GM21360 (cell line): ENCODE data around the gene RAB11FIP4.

Experiments
- ATAC-seq: cut with Tn5 transposase; IDR thresholded peaks from one replicate; pipeline ENCODE4 v1.9.1; 2021; ENCODE audit warnings: mild to moderate bottlenecking, moderate library complexity; ENCODE audit not compliant: unreplicated experiment

The RAB11FIP4 gene

GRCh38 chr17:31537565-31538011 is 146.1 kb downstream of the RAB11FIP4 start:
- ATAC-seq, result no peak

GRCh38 chr17:31538080-31538762 is 146.7 kb downstream of the RAB11FIP4 start:
- no peak for ATAC-seq

GRCh38 chr17:31540602-31541307 is 149.3 kb downstream of the RAB11FIP4 start:
- no peak for ATAC-seq

DNA sequence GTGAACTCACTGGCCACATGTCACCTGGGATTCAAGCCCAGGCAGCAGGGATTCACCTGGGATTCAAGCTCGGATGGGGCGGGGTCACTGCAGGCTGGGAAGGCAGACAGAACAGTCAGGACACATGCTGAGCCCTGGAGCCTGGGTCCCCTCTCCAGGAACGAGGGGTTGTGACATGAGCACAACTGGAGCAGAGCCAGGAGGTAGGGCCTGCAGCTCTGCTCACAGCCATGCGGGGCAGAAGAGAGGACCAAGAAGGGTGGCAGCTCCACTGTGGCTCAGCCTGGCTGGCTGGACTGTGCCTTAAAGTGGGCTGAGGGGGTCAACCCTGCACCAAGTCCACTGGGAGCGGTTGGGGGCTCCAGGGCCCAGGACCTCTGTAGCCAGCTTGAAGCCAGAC is 150.1 kb downstream of the RAB11FIP4 start:
- ATAC-seq, result no peak

- no peak for ATAC-seq
These were observed 152.7 kb downstream of the RAB11FIP4 start for GRCh38 chr17:31544186-31544585.

DNA sequence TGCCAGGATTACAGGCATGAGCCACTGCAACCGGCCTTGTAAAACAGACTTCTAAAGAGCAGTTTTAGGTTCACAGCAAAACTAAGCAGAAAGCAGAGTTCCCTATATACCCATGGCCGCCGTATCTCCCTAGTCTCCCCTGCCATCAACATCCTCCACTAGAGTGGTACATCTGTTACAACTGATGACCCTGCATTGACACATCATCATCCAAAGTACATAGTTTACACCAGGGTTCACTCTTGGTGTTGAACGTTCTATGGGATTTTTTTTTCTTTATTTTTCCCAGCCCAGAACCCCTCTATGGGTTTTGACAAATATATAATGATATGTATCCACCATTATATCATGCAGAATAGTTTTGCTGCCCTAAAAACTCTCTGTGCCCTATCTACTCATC is 155.2 kb downstream of the RAB11FIP4 start:
- no peak for ATAC-seq

GRCh38 chr17:31548709-31549108 is 157.2 kb downstream of the RAB11FIP4 start:
- ATAC-seq, result no peak

- ATAC-seq, result no peak
These were observed 157.6 kb downstream of the RAB11FIP4 start for GRCh38 chr17:31549121-31549524.

DNA sequence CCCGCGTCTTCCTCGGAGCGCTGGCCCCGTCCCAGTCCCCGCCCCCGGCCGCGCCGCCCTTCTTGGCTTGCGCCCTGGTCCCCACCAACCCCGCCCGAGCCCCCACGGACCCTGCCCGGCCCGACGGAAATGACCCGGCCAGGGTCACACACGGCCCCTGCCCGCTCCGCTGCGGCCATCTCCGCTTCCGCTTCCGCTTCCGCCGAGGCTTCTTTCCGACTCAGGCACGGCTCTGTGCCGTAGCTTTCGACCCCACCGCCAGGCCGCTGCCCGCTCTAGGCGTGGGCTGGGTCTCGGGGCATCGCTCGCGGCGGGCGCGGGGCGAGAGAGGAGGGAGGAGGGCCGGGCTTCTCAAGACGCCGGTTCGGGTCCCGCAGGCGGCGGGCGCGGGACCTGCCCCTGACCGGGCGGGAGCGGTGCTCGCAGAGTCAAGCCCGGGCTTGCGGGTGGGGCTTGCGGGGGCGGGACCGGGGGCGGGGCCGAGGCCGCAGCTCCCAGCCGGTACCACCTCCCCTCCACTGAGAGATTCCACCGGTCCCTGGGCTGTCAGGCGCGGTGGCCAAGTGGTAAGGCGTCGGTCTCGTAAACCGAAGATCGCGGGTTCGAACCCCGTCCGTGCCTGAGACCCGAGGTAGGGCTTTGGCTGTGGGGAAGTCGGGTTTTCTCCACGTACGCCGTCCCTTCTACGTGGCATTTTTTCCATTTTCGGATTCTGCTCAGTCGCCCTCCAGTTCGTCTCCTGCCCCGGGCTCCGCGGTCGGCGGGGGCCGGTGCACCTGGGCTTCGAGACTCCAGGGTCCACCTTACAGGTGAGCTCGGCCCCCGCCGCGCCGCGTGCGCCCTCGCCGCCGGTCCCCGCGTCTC is 158.3 kb downstream of the RAB11FIP4 start:
- ATAC-seq, result peak; percentile 71

GRCh38 chr17:31550389-31551056 is 159.0 kb downstream of the RAB11FIP4 start:
- no peak for ATAC-seq

DNA sequence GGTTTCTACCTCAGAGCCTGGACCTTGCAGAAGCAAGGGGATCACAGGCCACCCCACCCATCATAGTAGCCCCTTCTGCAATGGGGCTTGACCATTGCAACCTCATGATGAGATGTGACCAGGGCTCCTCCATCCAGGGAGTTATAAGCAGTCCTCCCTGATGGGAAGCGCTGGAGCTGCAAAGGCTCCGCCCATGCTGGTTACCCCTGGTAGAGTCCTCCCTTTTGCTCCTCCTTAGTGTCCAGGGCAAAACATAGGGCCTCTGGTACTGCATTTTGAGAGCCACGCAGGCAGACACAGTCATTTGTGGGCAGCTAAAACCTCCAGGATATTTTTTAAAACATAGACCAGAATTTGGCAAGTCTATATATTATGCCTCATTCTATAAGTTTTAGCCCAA is 161.1 kb downstream of the RAB11FIP4 start:
- no peak for ATAC-seq

DNA sequence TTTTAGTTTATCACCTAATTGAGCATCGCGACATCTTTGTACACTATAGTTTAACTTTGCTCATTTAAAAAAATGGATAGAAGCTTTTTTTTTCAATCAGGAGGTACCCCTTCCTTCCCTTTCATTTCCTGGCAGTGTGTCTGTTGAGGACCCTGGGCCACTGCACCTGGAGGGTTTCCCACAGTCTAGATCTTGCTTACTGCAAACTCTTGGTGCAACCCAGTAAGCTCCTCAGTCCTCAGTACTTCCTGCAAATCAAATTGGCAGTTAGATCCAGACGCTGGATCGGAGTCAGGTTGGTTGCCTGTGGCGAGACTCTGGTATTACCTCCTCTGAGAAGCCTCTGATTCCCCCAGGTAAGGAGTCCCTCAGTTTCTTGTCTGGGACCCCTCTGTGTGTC is 162.0 kb downstream of the RAB11FIP4 start:
- no peak for ATAC-seq

- ATAC-seq, result no peak
These were observed 163.5 kb downstream of the RAB11FIP4 start for GRCh38 chr17:31554930-31555329.

DNA sequence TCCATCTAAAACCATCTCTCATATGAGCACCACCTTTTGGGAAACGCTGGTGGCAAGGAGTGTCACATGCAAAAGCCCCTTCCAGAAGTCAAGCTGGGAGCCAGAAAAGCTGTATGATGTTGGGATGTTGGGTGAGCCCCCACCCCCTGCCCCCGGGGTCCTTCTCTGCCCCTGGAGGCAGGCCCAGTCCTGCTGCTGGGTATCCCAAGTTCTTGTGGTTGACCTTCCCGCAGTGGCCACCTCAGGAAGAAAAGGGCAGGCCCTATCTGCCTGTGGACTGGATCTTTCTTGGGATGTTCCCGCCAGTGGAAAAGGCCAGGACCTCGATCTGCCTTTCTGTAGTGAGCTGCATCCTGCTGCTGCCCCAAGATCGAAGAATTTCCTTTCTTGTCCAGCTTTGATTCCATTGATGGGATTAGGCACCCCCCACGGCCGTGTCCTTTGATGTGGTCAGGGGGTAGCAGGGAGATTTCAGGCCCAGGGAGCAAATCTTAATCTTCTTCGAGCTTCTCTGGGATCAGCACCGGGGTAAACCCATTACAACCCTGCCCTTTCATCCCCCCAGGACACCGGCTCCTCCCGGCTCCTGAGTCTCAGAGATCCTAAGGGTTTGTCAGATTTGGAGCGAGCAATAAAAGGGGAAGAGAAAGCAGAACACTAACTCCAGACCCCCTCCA is 165.6 kb downstream of the RAB11FIP4 start:
- no peak for ATAC-seq

GRCh38 chr17:31558748-31559583 is 167.5 kb downstream of the RAB11FIP4 start:
- ATAC-seq, result no peak

DNA sequence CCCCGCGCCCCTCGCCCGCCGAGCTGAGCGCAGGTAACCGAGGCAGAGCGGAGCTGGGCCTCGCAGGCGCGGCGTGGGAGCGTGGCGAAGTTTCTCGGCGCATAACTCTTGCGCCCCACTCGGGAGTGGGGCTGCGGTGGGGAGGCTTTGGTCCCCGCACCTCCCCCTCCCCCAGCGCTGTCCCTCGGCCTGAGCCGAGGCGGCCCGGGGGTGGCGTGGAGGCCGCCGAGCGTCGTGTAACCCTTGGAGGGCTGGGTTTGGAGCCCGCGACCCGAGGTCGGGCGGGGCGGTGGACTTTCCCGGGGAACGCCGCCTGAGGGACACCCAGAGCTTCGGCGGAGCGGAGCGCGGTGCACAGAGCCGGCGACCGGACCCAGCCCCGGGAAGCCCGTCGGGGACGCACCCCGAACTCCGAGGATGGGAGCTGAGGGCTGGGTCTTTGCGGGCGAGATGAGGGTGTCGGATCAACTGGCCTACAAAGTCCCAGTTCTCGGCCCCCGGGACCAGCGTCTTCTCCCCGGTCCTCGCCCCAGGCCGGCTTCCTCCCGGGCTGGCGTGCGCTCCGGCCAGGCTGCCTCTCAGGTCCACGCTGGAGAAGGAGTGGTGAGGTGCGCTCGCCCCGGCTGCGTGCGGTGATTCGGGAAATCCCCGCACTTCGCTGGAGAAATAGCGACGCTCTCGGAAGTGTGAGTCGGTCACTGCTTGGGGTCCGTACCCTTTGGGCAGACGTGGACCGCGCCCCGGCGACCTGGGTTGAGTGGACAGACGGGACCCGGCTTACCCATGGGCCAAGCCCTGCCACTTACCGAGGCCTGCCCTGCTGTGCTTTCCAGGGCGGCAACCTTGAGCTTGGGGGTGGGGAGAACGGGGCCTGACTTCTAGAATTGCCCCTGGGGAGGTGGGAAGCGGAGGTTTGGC is 168.4 kb downstream of the RAB11FIP4 start:
- no peak for ATAC-seq

DNA sequence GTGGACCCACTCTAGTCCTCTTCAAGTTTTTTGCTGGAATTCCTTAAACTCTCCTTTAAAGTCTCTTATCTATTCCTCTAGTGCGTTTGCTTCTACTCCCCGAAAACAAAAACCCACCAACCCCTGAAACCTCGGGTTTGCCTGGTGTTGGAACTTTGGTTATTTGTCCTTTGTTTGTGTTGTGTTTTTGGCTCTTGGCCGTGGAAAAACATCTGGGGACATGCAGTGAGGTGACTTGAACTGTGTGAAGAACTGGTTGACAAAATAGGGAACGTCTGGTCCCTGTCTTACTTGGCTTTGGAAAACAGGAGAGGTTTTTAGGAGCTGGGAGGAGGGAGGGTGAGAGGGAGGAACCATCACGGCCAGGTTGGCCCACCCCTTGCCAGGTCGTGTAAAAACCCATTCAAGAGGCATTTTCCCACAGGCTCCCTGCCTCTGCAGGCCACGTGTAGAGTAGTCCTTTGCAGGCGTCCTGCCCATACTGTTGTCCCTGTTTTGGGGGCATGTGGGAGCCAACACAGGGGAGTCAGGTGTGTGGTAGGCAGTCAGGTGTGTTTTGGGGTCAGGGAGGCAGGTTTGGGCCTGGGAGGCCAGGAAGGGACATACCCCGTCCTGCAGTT is 169.3 kb downstream of the RAB11FIP4 start:
- ATAC-seq, result no peak
